Caki2 (cell line): ENCODE data around the gene ARFGAP1. TPM values are rescaled to one million over a fixed set of nuclear protein-coding genes. Genes with fewer than 3 reads are reported as not detected.

Experiments used
- DNase-seq: peaks from one replicate; pipeline ENCODE4 v3.0.0-alpha.2; 2015; ENCODE audit warnings: low read depth
- in situ Hi-C: cut with HindIII; loops from 2 replicates; pipeline ENCODE4 v1.10.0; 2016; ENCODE audit warnings: low sequenced_read_pairs, low pct_unique_long_range_greater_than_20kb, mixed read lengths
- total RNA-seq: library from RNA; depleted of rRNA; stranded (reverse); fragments of >200 nt; shearing (Covaris generic); gene quantifications from 2 replicates; pipeline ENCODE4 v1.2.3, GENCODE V29; 2014; ENCODE audit warnings: low replicate concordance; rRNA removed

Gene ARFGAP1
- total RNA-seq = 139 and 172 TPM in 2 replicates

DNA sequence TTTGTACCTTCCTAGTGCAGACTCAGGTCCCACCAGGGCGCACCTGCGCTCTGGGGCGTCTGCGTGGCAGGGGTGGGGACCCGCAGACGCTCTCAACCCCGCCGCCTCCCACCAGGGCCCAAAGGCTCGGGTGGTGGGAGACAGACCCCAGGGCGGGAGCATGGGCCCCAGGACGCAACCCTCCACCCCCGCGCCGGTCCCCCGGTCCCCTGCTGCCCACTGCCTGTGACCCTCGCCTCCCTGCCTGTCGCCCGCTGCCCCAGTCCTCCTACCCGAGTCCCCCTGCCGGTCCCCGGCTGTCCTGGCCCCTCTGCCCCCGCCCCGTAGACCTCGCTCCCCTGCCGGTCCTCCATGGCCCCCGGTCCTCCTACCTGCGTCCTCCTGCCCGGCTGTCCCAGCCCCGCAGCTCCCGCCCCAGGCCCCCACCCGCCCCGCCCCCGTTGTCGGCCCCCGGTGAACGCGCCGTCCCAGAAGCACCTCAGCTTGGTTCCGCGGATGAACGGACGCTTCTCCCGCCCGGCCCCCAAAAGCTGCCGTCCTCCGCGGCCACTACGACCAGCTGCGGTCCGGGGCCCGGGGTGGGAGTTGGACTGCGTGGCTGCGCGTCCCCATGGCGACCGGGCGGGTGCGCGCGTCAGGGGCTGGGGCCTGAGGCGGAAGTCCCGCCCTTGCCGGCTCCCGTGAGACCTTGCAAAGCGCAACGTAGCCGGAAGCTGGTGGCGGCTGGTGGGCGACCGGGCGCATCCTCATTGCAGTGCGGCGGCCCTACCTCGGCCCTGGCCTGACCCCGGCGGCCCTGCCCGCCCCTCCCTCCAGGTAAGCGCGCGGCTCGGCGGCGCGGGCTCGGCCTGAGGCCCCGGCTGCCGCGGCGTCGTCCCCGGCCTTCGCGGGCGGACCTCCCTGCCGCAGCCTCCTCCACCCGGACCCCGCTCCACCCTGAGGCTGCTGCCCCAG, at the start of gene ARFGAP1:
Gene ARFGAP1 (plus strand): TSS at position 709 of the 954 bp plus-strand sequence. CDS start 2,768 bp downstream, outside the sequence.
- DNase-seq = peak; percentile 81

DNA sequence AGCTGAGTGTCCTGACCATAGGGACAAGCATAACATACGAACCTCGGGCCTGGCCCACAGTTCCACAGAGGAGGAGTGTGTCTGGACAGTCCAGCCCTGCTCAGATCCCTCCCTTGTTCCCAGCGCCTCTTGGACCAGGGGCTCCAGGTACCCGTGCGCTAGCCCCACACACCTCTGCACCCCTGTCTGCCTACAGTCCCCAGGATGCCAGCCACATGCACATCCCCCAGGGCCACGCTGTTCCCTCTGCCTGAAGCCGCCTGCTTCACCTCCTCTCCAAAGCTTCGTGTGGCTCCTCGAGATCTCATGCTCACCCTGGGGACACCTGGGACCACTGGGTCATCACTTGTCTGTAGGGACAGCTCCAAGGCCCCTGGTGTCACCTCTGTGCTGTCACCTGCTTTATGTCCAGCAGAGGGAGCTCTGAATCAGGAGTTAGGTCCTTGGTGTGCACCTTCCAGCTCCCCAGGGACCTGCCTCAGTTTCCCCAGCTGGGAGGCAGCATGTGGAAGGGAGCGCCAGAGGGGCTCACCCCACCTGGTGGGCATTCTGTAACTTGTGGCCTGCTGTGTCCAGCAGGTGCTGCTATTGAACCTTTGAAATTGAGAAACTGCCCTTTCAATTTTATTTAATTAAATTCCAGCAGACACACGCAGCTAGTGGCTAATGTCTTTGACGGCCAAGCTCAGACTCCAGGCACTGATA, 49.3 kb upstream of the ARFGAP1 start:
- DNase-seq = peak; percentile 47
- in situ Hi-C loops = loop anchor here (5.0 kb wide), 1 partner anchor 54 kb away; no protein-coding TSS in a partner anchor

More for the DNA sequence above, at the start of gene ARFGAP1:
- in situ Hi-C loops = no loop called here

DNA sequence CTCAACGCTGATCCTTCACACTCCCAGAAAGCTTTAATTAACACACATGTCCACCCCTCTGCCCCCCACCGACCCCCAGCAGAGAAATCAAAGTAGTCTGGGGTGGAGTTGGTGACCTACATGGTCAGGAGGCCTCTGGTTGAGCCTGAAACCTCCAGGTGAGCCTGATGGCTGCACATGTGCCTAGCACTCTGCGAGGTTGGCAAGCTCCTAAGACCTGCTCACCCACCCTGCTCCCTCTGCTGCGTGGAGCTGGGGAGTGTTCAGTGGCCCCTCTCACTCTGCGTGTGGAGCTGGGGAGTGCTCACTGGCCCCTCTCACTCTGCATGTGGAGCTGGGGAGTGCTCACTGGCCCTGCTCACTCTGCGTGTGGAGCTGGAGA, 48.8 kb upstream of the ARFGAP1 start:
- no peak for DNase-seq
- in situ Hi-C loops = loop anchor here (5.0 kb wide), 1 partner anchor 53 kb away; no protein-coding TSS in a partner anchor

DNA sequence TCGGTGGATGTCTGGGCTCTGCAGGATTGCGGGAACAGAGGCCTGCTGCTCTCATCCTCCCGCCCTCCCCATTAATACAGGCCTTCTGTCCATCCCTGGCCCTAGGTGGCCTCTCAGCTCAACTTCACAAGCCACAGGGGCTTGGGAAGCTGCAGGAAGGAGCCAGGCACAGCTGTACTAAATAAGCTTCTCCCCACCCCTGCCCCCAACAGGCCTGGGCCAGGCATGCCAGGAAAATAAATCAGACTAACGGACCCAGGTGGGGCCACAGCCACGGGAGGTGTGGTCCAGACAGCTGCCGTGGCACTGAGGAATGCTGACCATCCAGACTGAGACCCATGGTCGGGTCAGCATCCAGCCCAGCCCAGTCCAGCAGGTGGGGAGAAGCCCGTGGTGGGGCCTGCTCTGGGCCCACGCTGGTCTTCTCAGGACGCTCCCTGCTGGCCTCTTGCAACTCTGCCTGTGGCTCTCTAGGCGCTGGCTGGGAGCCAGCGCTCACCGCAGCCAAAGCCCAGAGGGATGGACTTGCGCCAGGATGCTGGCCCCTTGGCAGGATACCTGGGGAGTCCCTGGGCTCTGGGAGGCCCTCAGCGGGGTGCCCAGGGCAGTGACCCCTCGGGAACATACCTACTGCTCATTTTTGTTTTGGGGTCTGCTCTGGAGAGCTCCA, 48.1 kb upstream of the ARFGAP1 start:
- in situ Hi-C loops = loop anchor here (5.0 kb wide), 1 partner anchor 53 kb away; no protein-coding TSS in a partner anchor
- peak; percentile 98 for DNase-seq

- in situ Hi-C loops = no loop called here
- no peak for DNase-seq
Observed at GRCh38 chr20:63225082-63225454, 47.5 kb upstream of the ARFGAP1 start.

DNA sequence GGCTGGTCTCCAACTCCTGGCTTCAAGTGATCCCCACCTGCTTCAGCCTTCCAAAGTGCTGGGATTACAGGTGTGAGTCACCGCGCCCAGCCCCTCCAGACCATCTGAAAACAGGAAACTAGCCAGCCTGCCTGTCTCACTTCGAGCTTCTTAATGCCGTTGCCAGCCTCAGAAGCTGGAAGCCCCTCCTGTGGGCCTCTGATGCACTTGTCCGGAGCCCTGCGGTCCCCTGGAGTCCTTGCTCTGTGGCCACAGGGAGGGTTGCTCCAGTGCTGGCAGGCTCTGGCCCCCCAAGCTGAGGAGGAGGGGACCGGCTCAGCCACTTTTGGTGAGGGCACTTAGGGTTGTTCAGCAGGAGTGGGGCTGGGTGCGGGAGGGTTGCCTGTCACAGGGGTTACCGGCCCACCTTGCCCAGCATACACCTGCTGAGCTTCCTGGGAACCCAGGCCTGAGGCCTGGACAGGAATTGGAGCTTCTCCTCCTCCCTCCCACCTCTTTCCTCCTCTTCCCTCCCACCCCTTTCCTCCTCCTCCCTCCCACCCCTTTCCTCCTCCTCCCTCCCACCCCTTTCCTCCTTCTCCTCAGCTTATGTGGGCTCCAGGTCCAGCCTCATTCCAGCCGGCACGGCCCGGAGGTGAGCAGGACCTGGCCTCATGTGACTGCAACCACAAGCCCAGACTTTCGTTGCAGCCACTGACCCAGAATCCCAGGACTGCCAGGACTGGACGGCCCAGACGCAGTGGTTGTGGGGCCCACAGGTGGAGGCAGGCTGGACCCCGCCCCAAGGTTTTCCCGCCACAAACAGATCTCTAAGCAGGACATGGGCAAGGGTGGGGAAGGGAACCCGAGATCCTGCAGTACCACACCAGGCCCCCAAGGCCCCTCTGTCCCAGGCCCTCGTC, 46.3 kb upstream of the ARFGAP1 start:
- in situ Hi-C loops = no loop called here
- no peak for DNase-seq

- in situ Hi-C loops = no loop called here
Observed at GRCh38 chr20:63227260-63227659, 45.4 kb upstream of the ARFGAP1 start.

DNA sequence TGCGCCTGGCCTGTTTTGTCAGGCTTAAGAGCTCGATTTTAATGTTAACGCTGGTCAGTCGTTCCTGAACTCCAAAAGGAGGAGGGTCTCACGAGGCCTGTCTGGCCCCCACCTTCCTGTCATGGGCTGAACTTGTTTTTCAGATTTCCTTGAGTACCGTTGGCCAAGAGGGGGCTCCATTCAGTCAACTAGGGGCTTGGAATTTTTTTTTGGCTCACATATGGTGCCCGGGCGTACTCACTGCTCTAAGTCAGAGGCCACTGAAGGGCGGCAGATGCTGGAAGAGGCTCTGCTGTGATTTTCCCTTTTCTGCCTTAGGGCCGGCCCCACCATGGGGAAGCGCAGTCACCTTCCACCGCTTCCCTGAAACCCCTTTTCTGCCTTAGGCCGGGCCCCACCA, 43.8 kb upstream of the ARFGAP1 start:
- in situ Hi-C loops = no loop called here
- DNase-seq = no peak

More at GRCh38 chr20:63227260-63227659, 45.4 kb upstream of the ARFGAP1 start:
- no peak for DNase-seq

DNA sequence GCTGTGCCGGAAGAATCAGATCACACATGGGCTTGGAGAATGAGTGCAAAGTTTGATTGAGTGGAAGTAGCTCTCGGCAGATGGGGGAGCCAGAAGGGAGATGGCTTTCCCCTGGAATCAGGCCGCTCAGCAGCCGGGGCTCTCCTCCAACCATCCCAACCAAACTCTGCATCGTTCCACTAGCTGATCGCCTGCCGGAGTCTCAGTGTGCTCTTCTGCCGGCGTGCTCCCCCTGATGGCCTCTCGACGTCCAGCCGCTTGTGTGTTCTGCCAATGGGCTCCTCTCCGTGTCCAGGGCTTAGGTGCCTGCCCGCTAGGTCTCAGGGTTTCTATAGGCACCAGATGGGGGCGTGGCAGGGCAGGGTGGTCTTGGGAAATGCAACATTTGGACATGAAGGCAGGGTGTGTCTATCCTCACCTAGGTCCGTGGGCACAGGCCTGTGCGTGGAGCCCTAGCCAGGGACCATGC, 41.8 kb upstream of the ARFGAP1 start:
- DNase-seq = no peak
- in situ Hi-C loops = no loop called here

DNA sequence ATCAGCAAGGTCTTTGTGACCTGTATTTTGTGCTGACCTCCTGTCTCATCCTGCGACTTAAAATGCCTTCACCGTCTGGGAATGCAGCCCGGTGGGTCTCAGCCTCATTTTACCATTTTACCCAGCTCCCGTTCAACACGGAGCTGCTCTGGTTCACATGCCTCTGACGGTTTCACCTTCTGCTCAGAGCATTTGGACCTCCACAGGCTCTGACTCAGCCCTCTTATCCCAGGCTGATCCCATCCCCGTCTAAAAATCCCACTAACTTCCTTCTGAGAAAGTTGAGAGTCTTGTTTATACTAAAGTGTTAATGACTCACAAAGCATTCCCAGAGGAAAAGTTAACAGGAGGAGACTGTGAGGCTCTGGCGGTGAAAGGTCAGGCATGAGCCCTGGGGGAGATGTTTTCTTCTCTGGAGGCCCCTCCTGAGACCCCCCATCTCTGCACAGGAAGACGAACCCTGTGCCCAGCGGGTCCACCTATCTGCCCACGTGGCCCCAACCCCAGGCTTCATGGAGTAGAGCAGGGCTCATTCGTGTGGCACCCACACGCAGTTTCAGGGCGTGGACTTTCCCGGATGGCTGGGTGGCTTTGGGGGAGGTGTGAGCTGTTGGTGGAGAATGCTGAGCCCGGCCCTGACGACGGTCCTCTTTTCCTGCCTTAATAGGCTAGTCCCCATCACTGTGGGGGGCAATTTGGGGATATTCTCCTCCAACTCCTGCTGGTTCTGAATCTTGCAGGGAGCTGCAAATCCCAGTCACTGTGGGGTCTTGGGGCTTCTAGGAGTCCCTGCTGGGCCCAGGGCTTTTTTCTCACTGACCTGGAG, 40.2 kb upstream of the ARFGAP1 start:
- DNase-seq = peak; percentile 99
- in situ Hi-C loops = no loop called here

DNA sequence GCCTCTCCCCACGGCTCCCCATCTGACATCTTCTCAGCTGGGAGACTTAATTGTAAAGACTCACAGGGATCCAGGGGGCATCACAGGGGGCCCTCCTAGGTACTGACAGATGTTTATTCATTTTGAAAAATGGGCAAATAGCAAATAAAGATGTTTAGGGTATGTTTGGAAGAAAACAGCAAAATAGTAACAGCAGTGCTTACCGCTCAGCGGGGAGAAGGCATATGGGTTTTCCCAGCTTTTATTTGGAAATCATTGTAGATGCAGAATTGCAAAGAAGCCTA, 39.6 kb upstream of the ARFGAP1 start:
- no peak for DNase-seq
- in situ Hi-C loops = no loop called here

DNA sequence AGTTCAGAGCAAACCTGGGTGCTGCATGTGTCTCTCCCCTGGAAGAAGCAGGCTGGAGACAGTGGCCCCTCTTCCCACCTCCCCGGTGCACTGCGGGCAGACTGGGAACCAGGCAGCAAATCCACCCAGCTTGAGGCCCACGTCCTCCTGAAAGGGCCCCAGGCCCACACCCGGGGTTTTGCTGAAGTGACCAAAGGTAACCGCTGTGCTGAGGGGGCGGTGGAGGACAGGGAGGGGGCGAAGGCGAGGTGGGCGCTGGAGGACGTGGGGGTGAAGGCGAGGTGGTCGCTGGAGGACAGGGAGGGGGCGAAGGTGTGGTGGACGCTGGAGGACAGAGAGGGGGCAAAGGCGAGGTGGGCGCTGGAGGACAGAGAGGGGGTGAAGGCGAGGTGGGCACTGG, 38.7 kb upstream of the ARFGAP1 start:
- in situ Hi-C loops = no loop called here
- DNase-seq = no peak

DNA sequence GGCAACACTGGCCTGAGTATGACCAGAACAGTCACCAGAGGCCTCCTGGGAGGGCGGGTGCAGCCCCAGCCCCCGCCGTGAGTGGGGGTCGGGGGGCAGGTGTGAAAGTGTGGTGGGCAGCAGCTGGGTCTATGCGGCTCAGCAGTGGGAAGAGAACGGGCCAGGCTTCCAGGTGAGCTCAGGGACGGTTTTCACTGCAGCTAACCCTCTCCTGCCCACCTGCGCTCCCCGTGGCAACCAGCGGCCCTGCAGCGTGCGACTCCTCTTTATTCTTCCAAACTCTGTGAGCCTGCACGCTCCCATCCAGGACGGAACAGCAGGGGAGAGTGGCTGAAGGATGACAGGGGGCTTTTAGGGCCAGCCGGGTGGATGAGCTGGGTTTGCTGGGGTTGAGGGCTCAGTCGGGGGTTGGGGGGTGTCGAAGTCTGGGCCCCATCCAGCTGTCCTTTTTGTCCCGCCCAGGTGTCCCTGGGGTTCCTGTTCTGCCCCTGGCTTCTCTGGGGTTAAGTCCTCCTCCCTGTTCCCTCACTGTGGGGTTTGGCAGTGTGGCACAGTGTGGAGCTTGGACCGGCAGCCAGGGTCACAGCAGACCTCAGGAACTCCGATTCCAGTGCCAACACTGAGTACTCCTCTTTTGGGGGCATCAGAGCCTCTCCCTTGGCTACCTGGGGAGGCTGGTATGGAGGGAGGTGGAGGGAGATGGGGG, 37.8 kb upstream of the ARFGAP1 start:
- no peak for DNase-seq
- in situ Hi-C loops = no loop called here

DNA sequence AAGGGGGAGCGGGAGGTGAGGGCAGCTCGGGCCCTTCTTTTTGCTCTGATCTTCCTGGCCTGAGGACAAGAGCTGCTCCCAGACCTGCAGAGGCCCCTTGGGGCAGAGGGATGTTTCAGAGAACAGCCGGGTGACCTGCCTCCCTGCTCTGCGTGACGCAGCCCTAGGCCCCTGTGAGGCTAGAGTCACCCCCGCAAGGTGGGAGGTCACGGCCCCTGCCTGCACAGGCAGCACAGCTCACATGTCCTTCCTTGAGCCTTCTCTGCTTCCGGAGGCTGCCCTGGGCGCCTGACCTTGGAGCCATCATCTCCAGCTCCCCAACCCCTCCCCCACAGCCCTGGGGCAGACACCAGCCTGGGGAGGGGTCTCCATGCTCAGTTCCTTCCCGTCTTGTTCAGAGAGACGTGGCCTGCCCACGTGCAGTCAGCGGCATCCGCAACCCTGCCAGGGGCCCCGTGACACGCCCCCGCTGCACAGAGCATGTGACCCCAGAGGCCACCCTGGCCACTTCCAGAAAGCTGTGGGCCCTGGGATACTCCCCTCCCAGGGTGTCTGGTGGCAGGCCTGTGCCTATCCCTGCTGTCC, 37.1 kb upstream of the ARFGAP1 start, which contains the start of gene BIRC7:
Gene BIRC7 (plus strand): TSS at position 507 of the 585 bp plus-strand sequence. CDS start 192 bp downstream, outside the sequence.
- DNase-seq = no peak
- in situ Hi-C loops = no loop called here

DNA sequence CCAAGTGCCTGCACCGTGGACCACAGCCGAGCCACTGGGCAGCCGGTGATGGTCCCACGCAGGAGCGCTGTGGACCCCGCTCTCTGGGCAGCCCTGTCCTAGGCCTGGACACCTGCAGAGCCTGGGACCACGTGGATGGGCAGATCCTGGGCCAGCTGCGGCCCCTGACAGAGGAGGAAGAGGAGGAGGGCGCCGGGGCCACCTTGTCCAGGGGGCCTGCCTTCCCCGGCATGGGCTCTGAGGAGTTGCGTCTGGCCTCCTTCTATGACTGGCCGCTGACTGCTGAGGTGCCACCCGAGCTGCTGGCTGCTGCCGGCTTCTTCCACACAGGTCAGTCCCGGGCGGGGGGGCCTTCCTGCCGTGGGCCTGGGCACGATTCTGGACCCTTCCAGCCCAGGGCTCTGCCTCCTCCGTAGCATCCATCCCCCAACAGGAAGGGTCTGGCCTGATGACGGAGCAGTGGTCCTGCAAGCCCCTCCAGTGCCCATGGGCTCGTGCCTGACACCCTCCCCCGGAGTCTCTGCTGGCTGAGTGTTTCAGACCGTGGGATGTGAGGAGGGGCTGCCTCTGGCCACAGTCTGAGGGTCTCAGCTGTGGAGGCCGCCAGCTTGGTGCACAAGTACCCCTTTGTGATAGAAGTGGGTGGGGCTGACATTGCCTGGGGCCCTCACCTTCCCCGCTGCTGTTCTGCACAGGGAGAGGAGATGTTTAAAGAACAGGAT, 36.3 kb upstream of the ARFGAP1 start:
- no peak for DNase-seq
- in situ Hi-C loops = no loop called here
